Transverse colon (tissue), 4 donors: ENCODE measurements around the gene LRRTM3. TPM values are rescaled to one million over a fixed set of nuclear protein-coding genes. Genes with fewer than 3 reads are reported as not detected.

Experiments used
- DNase-seq: peaks from one replicate; pipeline ENCODE4 v3.0.0-alpha.2; 2019
- H3K27ac ChIP-seq, 4 donors: fragments of 200-600 bp; sonication (generic); 2 replicates each; pipeline ENCODE4 v1.5.1; 2016 to 2018; ENCODE audit warnings: inconsistent platforms in 4 of 4
- H3K27me3 ChIP-seq: fragments of 200-600 bp; sonication (generic); 2 replicates; pipeline ENCODE4 v1.5.1; 2017; ENCODE audit warnings: inconsistent platforms
- H3K36me3 ChIP-seq, 4 donors: fragments of 200-600 bp; sonication (generic); 2 replicates each; pipeline ENCODE4 v1.5.1; 2017 to 2019; ENCODE audit warnings: inconsistent platforms in 4 of 4
- H3K4me1 ChIP-seq, 4 donors: fragments of 200-600 bp; sonication (generic); 2 replicates each; pipeline ENCODE4 v1.5.1; 2017 to 2020; ENCODE audit warnings: inconsistent platforms in 4 of 4
- H3K4me3 ChIP-seq, 4 donors: fragments of 200-600 bp; sonication (generic); 1 replicate in 1 of 4; 2 replicates in 3 of 4; pipeline versions ENCODE4 v1.5.1 to v1.6.1; 2017 to 2019; ENCODE audit warnings: inconsistent platforms in 4 of 4
- H3K9me3 ChIP-seq, 2 donors: fragments of 200-600 bp; sonication (generic); 2 replicates each; pipeline ENCODE4 v1.5.1; 2017 to 2019; ENCODE audit warnings: inconsistent platforms in 2 of 2
- EP300 ChIP-seq: sonication (generic); formaldehyde crosslinking; IDR thresholded peaks from one replicate; pipeline ENCODE4 v1.6.1; 2017; ENCODE audit warnings: antibody characterized with exemption, low read depth
- POLR2A ChIP-seq: fragments of 450-650 bp; IDR thresholded peaks from one replicate; pipeline ENCODE4 v1.6.1; 2016; ENCODE audit warnings: antibody characterized with exemption, mild to moderate bottlenecking, moderate library complexity
- POLR2AphosphoS5 ChIP-seq, 3 donors: sonication (generic); formaldehyde crosslinking; IDR thresholded peaks; one replicate each; pipeline ENCODE4 v1.6.1; 2016; ENCODE audit warnings: antibody characterized with exemption in 3 of 3
- WGBS, 2 donors: methylation state at CpG; one replicate each; pipeline ENCODE4 v1.1.5; 2018; ENCODE audit warnings: low coverage in 1 of 2; 5-methylcytosine and 5-hydroxymethylcytosine counted together
- in situ Hi-C, 4 donors: fragments of 200-750 bp; cut with MboI; loops; one replicate each; pipeline versions ENCODE4 v1.15.0 to v1.15.1; 2017; ENCODE audit warnings: low sequenced_read_pairs in 3 of 4, low pct_ligation_motif_present in 1 of 4, low pct_unique_long_range_greater_than_20kb in 1 of 4
- intact Hi-C: fragments of 100-400 bp; cut with DNase I; formaldehyde crosslinking; loops from one replicate; pipeline ENCODE4 v1.15.1; 2023; ENCODE audit warnings: low total_unique reads
- total RNA-seq, 4 donors: library from RNA; depleted of rRNA; stranded (reverse); fragments of >200 nt; gene quantifications; one replicate each; pipeline ENCODE4 v1.1.0, GENCODE V29; 2016
- TF ChIP-seq, protein P1 (sequence below), 5 experiments: fragments of 200-600 bp in 3 of 5; fragments of 450-650 bp in 2 of 5; sonication (generic) in 3 of 5; IDR thresholded peaks; 1 replicate in 2 of 5; 2 replicates in 3 of 5; pipeline ENCODE4 v1.5.1; 2016 to 2017; ENCODE audit warnings: antibody characterized with exemption in 5 of 5, inconsistent platforms in 3 of 5, mild to moderate bottlenecking in 2 of 5, moderate library complexity in 1 of 5

LRRTM3 gene
- total RNA-seq, 4 donors from 2014 or later = not detected

DNA sequence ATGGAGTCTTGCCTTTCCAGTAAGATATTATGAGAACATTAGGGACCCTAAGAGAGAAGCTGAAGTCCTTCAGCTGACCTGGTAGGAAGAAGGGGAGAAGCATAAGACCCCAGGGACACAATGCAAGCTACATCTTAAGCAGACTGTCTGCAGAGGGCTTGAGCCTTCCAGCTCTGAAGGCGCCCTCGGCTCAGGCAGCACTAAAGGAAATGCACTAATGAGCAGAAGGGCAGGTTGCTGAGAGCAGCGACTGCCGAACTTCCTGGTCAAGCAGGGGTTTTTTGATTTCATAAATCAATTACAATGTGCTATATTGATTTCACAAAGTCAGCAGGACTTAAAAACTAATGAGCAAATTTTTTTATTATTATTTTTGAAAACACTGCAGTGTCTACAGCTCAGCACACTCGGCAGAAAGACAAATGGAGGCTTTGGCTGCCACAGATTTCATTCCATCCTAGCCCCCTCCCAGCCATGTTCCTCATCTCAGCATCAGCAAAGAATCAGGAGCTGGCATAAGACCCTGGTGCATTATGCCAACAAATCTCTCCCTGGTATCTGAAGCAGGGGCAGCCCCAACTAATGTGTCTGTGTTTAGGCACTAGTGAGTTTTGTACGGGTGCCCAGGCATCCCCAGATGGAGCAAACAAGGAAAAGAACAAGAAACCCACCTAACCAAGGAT lies 57.1 kb downstream of the LRRTM3 start:
- no peak for TF ChIP-seq EP300
- TF ChIP-seq, protein P1, sequence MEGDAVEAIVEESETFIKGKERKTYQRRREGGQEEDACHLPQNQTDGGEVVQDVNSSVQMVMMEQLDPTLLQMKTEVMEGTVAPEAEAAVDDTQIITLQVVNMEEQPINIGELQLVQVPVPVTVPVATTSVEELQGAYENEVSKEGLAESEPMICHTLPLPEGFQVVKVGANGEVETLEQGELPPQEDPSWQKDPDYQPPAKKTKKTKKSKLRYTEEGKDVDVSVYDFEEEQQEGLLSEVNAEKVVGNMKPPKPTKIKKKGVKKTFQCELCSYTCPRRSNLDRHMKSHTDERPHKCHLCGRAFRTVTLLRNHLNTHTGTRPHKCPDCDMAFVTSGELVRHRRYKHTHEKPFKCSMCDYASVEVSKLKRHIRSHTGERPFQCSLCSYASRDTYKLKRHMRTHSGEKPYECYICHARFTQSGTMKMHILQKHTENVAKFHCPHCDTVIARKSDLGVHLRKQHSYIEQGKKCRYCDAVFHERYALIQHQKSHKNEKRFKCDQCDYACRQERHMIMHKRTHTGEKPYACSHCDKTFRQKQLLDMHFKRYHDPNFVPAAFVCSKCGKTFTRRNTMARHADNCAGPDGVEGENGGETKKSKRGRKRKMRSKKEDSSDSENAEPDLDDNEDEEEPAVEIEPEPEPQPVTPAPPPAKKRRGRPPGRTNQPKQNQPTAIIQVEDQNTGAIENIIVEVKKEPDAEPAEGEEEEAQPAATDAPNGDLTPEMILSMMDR (IDR thresholded peaks at IDR 0.05) = no peak
- TF ChIP-seq POLR2AphosphoS5 (IDR thresholded peaks at IDR 0.05) = no peak
- TF ChIP-seq POLR2A = no peak
- no peaks in the 10 kb centered on the region for H3K9me3 ChIP-seq
- no peak for DNase-seq
- H3K36me3 ChIP-seq = no peaks in the 10 kb centered on the region
- H3K4me3 ChIP-seq = no peak overlapping the region
- intact Hi-C loops (no loop called here), in situ Hi-C loops (no loop called here)
- 18 to 54% methylated on average over 3 to 6 of the region's 6 CpGs for WGBS, 2 donors
- H3K4me1 ChIP-seq = no peaks in the 10 kb centered on the region
- no peaks in the 10 kb centered on the region for H3K27me3 ChIP-seq
- H3K27ac ChIP-seq = no peak overlapping the region

DNA sequence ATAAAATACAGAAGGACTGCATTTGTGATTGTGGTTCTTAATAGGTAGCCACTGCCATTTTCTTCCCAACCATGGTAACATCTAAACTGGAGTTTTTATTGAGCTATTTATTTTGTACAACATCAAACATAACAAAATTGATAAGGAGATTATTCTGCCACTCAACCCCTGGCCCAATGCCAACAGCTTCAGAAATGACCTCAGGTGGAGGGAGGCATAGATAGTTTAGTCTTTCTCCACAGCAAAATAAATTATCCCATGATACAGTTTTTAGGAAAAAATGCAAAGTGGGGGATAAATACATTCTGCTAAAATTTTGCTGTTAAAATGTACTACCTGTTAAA lies 57.6 kb downstream of the LRRTM3 start:
- Histone ChIP-seq H3K27ac (no peak overlapping the region), H3K9me3 (no peaks in the 10 kb centered on the region), H3K4me1 (no peaks in the 10 kb centered on the region), H3K27me3 (no peaks in the 10 kb centered on the region), H3K4me3 (no peak overlapping the region), H3K36me3 (no peaks in the 10 kb centered on the region)
- DNase-seq = no peak
- intact Hi-C loops = no loop called here
- in situ Hi-C loops = no loop called here
- TF ChIP-seq POLR2AphosphoS5 (IDR thresholded peaks at IDR 0.05) = no peak
- TF ChIP-seq EP300 = no peak
- TF ChIP-seq, protein P1 (IDR thresholded peaks at IDR 0.05) = no peak
- TF ChIP-seq POLR2A = no peak

DNA sequence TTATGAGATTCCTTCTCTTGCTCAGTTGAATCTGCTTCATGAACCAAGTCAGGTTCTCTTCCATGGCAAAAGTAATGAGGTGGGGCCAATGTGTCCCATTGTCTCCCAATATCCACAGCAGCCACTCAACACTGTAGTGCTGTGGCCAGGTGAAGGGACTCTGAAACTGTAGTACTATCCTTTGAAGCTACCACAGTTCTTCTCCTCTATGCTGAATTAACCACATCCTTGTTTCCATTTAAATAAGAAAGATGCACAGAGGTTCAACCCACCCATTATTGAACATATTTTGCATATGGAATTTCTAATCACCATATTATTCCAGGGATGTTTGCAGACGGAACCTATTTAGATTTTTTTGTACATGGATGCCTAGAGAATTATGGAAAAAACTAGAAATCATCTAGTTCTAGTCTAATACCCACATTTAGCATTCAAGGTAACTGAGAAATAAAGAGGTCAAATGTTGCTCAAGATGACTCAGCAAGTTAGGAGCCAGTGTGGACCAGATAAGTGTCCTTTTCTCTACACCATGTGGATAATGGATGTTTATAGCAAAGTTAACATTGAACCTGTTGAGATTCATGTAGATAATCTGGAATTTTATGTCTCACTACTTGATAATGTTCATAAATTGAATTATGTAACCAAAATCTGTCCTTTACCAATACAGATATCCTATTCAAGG lies 64.5 kb downstream of the LRRTM3 start:
- H3K36me3 ChIP-seq = no peaks in the 10 kb centered on the region
- no peak overlapping the region for H3K4me3 ChIP-seq
- H3K27ac ChIP-seq = no peak overlapping the region
- 59 to 75% methylated on average over 1 of the region's 1 CpG for WGBS, 2 donors
- TF ChIP-seq, protein P1 (IDR thresholded peaks at IDR 0.05) = no peak
- TF ChIP-seq POLR2A (no peak), EP300 (no peak), POLR2AphosphoS5 (IDR thresholded peaks at IDR 0.05) (no peak)
- intact Hi-C loops (loop anchor here (5.0 kb wide), 1 partner anchor 1738 kb away; no protein-coding TSS in a partner anchor), in situ Hi-C loops (no loop called here)
- no peaks in the 10 kb centered on the region for H3K4me1 ChIP-seq
- no peaks in the 10 kb centered on the region for H3K9me3 ChIP-seq
- no peak for DNase-seq
- H3K27me3 ChIP-seq = no peaks in the 10 kb centered on the region

DNA sequence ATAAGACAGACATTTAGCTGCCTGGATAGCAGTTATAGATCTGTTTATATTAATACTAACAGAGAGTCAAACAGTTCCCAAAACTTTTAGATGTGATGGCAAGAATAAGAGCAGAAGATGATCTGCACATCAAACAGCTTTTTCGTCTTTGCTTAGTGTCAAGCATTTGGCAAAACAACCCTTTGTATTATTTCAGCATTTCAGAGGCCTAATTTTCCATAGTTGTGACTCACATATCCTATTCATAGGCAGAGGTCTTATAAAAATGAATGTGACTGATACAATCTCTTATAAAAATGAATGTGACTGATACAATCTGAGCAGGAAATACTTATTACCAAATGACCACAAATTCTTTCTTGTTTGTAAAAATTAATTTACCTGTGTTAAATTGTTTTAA lies 71.2 kb downstream of the LRRTM3 start:
- WGBS, 2 donors = 56 to 69% methylated on average over 1 of the region's 1 CpG
- Histone ChIP-seq H3K27ac (no peak overlapping the region), H3K4me3 (no peak overlapping the region), H3K36me3 (no peaks in the 10 kb centered on the region), H3K4me1 (no peaks in the 10 kb centered on the region), H3K9me3 (no peaks in the 10 kb centered on the region), H3K27me3 (no peaks in the 10 kb centered on the region)
- in situ Hi-C loops (no loop called here), intact Hi-C loops (no loop called here)
- TF ChIP-seq POLR2AphosphoS5 (IDR thresholded peaks at IDR 0.05) (no peak), EP300 (no peak), POLR2A (no peak)
- TF ChIP-seq, protein P1 (IDR thresholded peaks at IDR 0.05) = no peak
- DNase-seq = no peak
